GM23248 (cell line): ENCODE data around the gene CLGN. TPM values are rescaled to one million over a fixed set of nuclear protein-coding genes. Genes with fewer than 3 reads are reported as not detected.

ENCODE experiments used
- DNase-seq: peaks from one replicate; pipeline ENCODE4 v3.0.0-alpha.2; 2015
- H2AFZ ChIP-seq: fragments of 200-600 bp; sonication (generic); 2 replicates; pipeline ENCODE4 v1.6.1; 2016; ENCODE audit warnings: antibody characterized with exemption
- H3F3A ChIP-seq: fragments of 200-600 bp; sonication (generic); 2 replicates; pipeline ENCODE4 v1.6.1; 2016; ENCODE audit warnings: mild to moderate bottlenecking, antibody characterized with exemption, mixed run types; ENCODE audit not compliant: insufficient read depth
- H3K27ac ChIP-seq: fragments of 200-600 bp; sonication (generic); 2 replicates; pipeline ENCODE4 v1.5.1; 2016; ENCODE audit warnings: mild to moderate bottlenecking
- H3K27me3 ChIP-seq: fragments of 200-600 bp; sonication (generic); replicated peaks from 2 replicates; pipeline ENCODE4 v1.6.1; 2016; ENCODE audit warnings: mild to moderate bottlenecking; ENCODE audit not compliant: insufficient read depth
- H3K36me3 ChIP-seq: fragments of 200-600 bp; sonication (generic); 2 replicates; pipeline ENCODE4 v1.6.1; 2016; ENCODE audit warnings: low read depth, mild to moderate bottlenecking
- H3K4me1 ChIP-seq: fragments of 200-600 bp; sonication (generic); 2 replicates; pipeline ENCODE4 v1.6.1; 2016; ENCODE audit warnings: mild to moderate bottlenecking; ENCODE audit not compliant: insufficient read depth
- H3K4me2 ChIP-seq: fragments of 200-600 bp; sonication (generic); one replicate; pipeline ENCODE4 v1.6.1; 2016; ENCODE audit warnings: mild to moderate bottlenecking; ENCODE audit not compliant: unreplicated experiment
- H3K4me3 ChIP-seq: fragments of 200-600 bp; sonication (generic); 2 replicates; pipeline ENCODE4 v1.5.1; 2016; ENCODE audit warnings: mild to moderate bottlenecking
- H3K79me2 ChIP-seq: fragments of 200-600 bp; sonication (generic); 2 replicates; pipeline ENCODE4 v1.6.1; 2016; ENCODE audit warnings: mild to moderate bottlenecking; ENCODE audit not compliant: insufficient read depth
- H3K9ac ChIP-seq: fragments of 200-600 bp; sonication (generic); 2 replicates; pipeline ENCODE4 v1.6.1; 2016; ENCODE audit warnings: mild to moderate bottlenecking
- H3K9me2 ChIP-seq: fragments of 200-600 bp; sonication (generic); 2 replicates; pipeline ENCODE4 v1.6.1; 2016; ENCODE audit warnings: mixed run types, mild to moderate bottlenecking, moderate library complexity; ENCODE audit not compliant: insufficient read depth
- H3K9me3 ChIP-seq: fragments of 200-600 bp; sonication (generic); one replicate; pipeline ENCODE4 v1.6.1; 2017; ENCODE audit warnings: low read depth
- H4K20me1 ChIP-seq: fragments of 200-600 bp; sonication (generic); 2 replicates; pipeline ENCODE4 v1.6.0; 2016; ENCODE audit not compliant: insufficient read depth
- EZH2 ChIP-seq: fragments of 200-600 bp; sonication (generic); IDR thresholded peaks from 2 replicates; pipeline ENCODE4 v1.6.1; 2018; ENCODE audit warnings: antibody characterized with exemption, mild to moderate bottlenecking; ENCODE audit not compliant: insufficient read depth, poor library complexity, severe bottlenecking
- EZH2phosphoT487 ChIP-seq: fragments of 200-600 bp; sonication (generic); IDR thresholded peaks from 2 replicates; pipeline ENCODE4 v1.6.1; 2018; ENCODE audit warnings: antibody characterized with exemption, moderate library complexity, mild to moderate bottlenecking, low read depth; ENCODE audit not compliant: insufficient read depth
- WGBS, 2 experiments: methylation state at CpG; one replicate each; pipeline ENCODE4 v1.1.6; 2015 to 2017; ENCODE audit warnings: low lambda C conversion rate in 2 of 2, low coverage in 1 of 2; ENCODE audit errors: missing lambda C conversion rate in 2 of 2; 5-methylcytosine and 5-hydroxymethylcytosine counted together
- in situ Hi-C: fragments of 300-500 bp; cut with MboI; formaldehyde crosslinking; loops from 2 replicates; pipeline ENCODE4 v1.15.0; 2020
- polyA plus RNA-seq: library from polyadenylated mRNA; unstranded; fragments of >200 nt; fragmentation: Nextera tagmentation; extraction: Ambion mirVana; gene quantifications from 2 replicates; pipeline ENCODE4 v1.2.1, GENCODE V29; 2016
- total RNA-seq: library from RNA; depleted of rRNA; stranded (reverse); fragments of >200 nt; shearing (Covaris generic); gene quantifications from 2 replicates; pipeline ENCODE4 v1.2.3, GENCODE V29; 2014; rRNA removed

The CLGN gene
- total and polyA plus RNA-seq, 2 experiments from 2014 or later = 2.5 to 5.1 TPM

DNA sequence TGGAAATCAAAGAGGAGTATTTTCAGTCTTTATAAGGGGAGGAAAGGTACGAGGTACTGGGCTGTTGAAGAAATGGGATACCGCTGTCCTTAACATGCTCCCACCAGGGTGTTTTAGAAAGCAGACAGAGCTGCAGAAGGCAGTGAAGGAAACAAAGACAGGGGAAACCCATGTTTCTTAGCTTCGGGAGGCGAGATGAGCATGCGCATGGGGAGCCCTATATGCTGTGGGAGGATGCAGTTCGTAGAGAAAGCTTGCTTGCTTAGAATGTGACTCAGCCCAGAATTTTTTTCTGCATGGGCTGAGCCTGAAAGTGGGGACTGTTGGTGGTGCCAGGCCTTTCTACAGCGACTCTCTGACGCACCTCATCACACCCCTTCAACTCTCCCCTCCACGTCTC lies 82.8 kb downstream of the CLGN start:
- no peaks in the 10 kb centered on the region for H3K4me1 ChIP-seq
- in situ Hi-C loops = no loop called here
- 68 to 78% methylated on average over 9 of the region's 9 CpGs for WGBS, 2 experiments

DNA sequence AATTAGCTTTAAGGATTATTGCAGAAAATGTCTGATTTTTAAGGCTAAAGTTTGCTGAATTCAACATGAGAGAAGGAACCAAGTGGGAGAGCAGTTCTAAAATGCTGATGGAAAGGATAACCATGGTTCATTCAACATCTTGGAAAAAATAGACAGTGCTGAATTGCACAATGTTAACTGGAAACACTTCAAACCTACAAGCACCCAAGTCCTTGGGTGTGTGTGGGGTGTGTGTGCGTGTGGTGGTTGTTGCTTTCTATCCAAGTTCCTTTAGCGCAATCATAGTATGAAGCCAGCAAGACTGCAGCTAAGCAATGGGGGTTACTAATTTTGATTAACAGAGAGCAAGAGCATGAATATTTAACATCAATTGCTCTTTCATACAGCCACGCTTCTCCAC lies 83.3 kb downstream of the CLGN start:
- H3K79me2 ChIP-seq = no peaks in the 10 kb centered on the region

More for the DNA sequence above, 82.8 kb downstream of the CLGN start:
- TF ChIP-seq EZH2phosphoT487 = no peak
- TF ChIP-seq EZH2 = no peak
- Histone ChIP-seq H2AFZ (no peak overlapping the region), H4K20me1 (no peaks in the 10 kb centered on the region), H3F3A (no peaks in the 10 kb centered on the region), H3K79me2 (no peaks in the 10 kb centered on the region), H3K9me2 (no peaks in the 10 kb centered on the region), H3K9me3 (no peaks in the 10 kb centered on the region), H3K4me3 (no peak overlapping the region), H3K36me3 (no peaks in the 10 kb centered on the region), H3K27me3 (peaks cover 4% of the 10 kb centered on the region; the same call in 1 of the 2 replicates), H3K9ac (no peak overlapping the region), H3K27ac (no peak overlapping the region), H3K4me2 (no peak overlapping the region)
- DNase-seq = no peak

DNA sequence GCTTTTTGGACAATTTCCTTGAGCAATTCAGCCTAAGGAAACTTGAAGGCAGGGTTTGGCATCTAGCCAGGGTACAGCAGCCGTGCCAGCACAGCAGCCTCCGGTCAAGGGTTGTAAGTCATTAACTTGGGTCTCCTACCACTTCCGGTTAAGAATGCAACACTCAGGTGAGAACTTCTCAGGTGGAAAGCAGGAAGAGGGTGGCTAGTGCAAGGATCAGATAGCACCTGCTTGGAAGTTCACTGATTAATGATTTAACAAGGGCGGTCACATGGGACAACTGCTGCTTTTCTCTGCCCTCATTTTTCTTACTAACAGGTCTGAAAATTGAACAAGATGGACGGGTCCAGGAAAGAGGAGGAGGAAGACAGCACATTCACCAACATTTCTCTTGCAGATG lies 84.1 kb downstream of the CLGN start:
- H3K4me2 ChIP-seq = no peak overlapping the region
- H3F3A ChIP-seq = no peaks in the 10 kb centered on the region
- no peaks in the 10 kb centered on the region for H3K4me1 ChIP-seq
- H3K9ac ChIP-seq = no peak overlapping the region
- H3K9me2 ChIP-seq = no peaks in the 10 kb centered on the region
- H3K36me3 ChIP-seq = no peaks in the 10 kb centered on the region
- in situ Hi-C loops = no loop called here
- no peaks in the 10 kb centered on the region for H3K79me2 ChIP-seq
- no peak for DNase-seq
- WGBS, 2 experiments = 23 to 26% methylated on average over 5 of the region's 5 CpGs
- no peak overlapping the region for H3K4me3 ChIP-seq
- no peak overlapping the region for H3K27ac ChIP-seq
- H2AFZ ChIP-seq = no peak overlapping the region
- no peaks in the 10 kb centered on the region for H4K20me1 ChIP-seq
- no peaks in the 10 kb centered on the region for H3K27me3 ChIP-seq
- TF ChIP-seq EZH2 = no peak
- no peak for TF ChIP-seq EZH2phosphoT487
- H3K9me3 ChIP-seq = no peaks in the 10 kb centered on the region

More for the DNA sequence above, 83.3 kb downstream of the CLGN start:
- Histone ChIP-seq H3K27ac (no peak overlapping the region), H3K36me3 (no peaks in the 10 kb centered on the region), H4K20me1 (no peaks in the 10 kb centered on the region), H3K27me3 (no peaks in the 10 kb centered on the region), H3K9me2 (no peaks in the 10 kb centered on the region), H3K4me3 (no peak overlapping the region), H3K9ac (no peak overlapping the region), H3K4me1 (no peaks in the 10 kb centered on the region), H3K4me2 (no peak overlapping the region), H2AFZ (no peak overlapping the region), H3K9me3 (no peaks in the 10 kb centered on the region), H3F3A (no peaks in the 10 kb centered on the region)
- WGBS, 2 experiments = 24 to 26% methylated on average over 3 of the region's 3 CpGs
- DNase-seq = peak; percentile 40
- TF ChIP-seq EZH2phosphoT487 = no peak
- TF ChIP-seq EZH2 = no peak
- in situ Hi-C loops = no loop called here

DNA sequence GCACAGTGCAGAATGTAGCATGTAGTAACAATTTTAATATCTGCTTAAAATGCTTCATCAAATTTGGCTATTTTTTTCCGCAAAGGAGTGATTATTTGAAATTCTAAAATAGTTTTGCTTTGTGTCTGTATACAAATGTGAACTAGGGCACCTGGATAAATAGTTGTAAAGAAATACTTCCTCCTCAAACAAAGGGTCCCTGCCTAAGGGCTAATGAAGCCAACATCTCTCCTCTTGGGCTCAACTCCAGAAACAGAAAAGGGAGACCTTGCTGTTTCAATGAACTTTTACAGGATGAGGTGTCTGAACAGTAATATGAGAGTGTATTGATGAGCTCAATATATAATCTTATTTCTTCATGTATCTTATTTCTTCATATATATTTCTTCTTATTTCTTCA lies 84.8 kb downstream of the CLGN start:
- Histone ChIP-seq H3K9ac (no peak overlapping the region), H3F3A (no peaks in the 10 kb centered on the region), H3K79me2 (no peaks in the 10 kb centered on the region), H3K4me2 (no peak overlapping the region), H4K20me1 (no peaks in the 10 kb centered on the region), H3K4me1 (no peaks in the 10 kb centered on the region), H3K36me3 (no peaks in the 10 kb centered on the region), H3K27me3 (no peaks in the 10 kb centered on the region), H2AFZ (no peak overlapping the region), H3K4me3 (no peak overlapping the region), H3K27ac (no peak overlapping the region), H3K9me3 (no peaks in the 10 kb centered on the region), H3K9me2 (no peaks in the 10 kb centered on the region)
- 74 to 77% methylated on average over 1 of the region's 1 CpG for WGBS, 2 experiments
- no peak for DNase-seq
- no peak for TF ChIP-seq EZH2phosphoT487
- TF ChIP-seq EZH2 = no peak
- in situ Hi-C loops = no loop called here

Other genes with a start within 250 kb of the CLGN start
- 92.4 and 104 TPM in 2 replicates for gene SCOC, start 54.0 kb downstream of the CLGN start, total RNA-seq
- gene SCOC, start 54.0 kb downstream of the CLGN start, polyA plus RNA-seq = 120 and 124 TPM in 2 replicates
- gene MGAT4D, start 70.6 kb upstream of the CLGN start, total RNA-seq = not detected in 2 replicates
- not detected in 2 replicates for gene MGAT4D, start 70.6 kb upstream of the CLGN start, polyA plus RNA-seq
- 24.0 and 35.8 TPM in 2 replicates for gene ELMOD2, start 96.5 kb upstream of the CLGN start, total RNA-seq
- 25.0 and 30.5 TPM in 2 replicates for gene ELMOD2, start 96.5 kb upstream of the CLGN start, polyA plus RNA-seq
- not detected in 2 replicates for gene UCP1, start 141.3 kb upstream of the CLGN start, total RNA-seq
- not detected in 2 replicates for gene UCP1, start 141.3 kb upstream of the CLGN start, polyA plus RNA-seq